ENCODE data around the gene SFI1. TPM values are rescaled to one million over a fixed set of nuclear protein-coding genes. Genes with fewer than 3 reads are reported as not detected.

SFI1 gene
- total RNA-seq, 2 donors from 2014 or later: 42.0 to 52.6 TPM

DNA sequence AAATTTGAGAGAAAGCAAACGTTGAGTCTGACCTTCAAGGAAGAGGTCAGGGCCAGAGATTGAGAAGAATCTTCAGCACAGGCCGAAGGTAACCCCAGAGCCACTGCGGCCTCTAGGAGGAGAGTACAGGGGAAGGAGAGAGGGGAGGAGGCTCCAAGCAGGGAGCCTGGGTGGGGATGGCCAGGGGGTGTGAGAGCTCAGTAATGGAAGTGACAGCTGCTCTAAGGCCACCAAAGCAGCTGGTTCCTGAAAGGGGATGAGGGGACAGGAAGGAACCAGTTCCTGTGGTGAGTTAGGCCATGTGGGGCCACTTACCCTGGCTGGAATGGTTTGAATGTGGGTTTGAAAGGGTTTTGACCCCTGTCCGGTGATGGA, 119.6 kb downstream of the SFI1 start:
- H3K27me3 Mint-ChIP-seq (ENCODE audit: insufficient read depth): no peaks in the 10 kb centered on the region
- H3K27me3 ChIP-seq (ENCODE audit: control insufficient read depth, insufficient read depth, low read length, poor library complexity, severe bottlenecking): no peaks in the 10 kb centered on the region
- TF ChIP-seq, protein P1, sequence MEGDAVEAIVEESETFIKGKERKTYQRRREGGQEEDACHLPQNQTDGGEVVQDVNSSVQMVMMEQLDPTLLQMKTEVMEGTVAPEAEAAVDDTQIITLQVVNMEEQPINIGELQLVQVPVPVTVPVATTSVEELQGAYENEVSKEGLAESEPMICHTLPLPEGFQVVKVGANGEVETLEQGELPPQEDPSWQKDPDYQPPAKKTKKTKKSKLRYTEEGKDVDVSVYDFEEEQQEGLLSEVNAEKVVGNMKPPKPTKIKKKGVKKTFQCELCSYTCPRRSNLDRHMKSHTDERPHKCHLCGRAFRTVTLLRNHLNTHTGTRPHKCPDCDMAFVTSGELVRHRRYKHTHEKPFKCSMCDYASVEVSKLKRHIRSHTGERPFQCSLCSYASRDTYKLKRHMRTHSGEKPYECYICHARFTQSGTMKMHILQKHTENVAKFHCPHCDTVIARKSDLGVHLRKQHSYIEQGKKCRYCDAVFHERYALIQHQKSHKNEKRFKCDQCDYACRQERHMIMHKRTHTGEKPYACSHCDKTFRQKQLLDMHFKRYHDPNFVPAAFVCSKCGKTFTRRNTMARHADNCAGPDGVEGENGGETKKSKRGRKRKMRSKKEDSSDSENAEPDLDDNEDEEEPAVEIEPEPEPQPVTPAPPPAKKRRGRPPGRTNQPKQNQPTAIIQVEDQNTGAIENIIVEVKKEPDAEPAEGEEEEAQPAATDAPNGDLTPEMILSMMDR (conservative IDR thresholded peaks at IDR 0.05): no peak
- H3K27ac Mint-ChIP-seq: peak overlapping the region; percentile 79
- H3K9me3 Mint-ChIP-seq: no peaks in the 10 kb centered on the region
- no peaks in the 10 kb centered on the region for H3K9me3 ChIP-seq (ENCODE audit: control insufficient read depth, low read length)
- no peak overlapping the region for H3K27ac ChIP-seq (ENCODE audit: low read depth, low read length)
- no peak overlapping the region for H3K4me3 Mint-ChIP-seq
- peaks cover 31% of the 10 kb centered on the region for H3K36me3 Mint-ChIP-seq (ENCODE audit: low read depth)
- H3K9ac ChIP-seq (ENCODE audit: extremely low read depth, low read length, poor library complexity, severe bottlenecking): no peak overlapping the region
- H3K4me1 ChIP-seq (ENCODE audit: control insufficient read depth, insufficient read depth, low read length): no peaks in the 10 kb centered on the region
- H3K4me3 ChIP-seq (ENCODE audit: low read length): no peak overlapping the region
- peaks cover 28% of the 10 kb centered on the region for H3K36me3 ChIP-seq (ENCODE audit: control insufficient read depth, insufficient read depth, low read length)
- DNase-seq: peak; percentile 41
- 88 to 90% methylated on average over 2 to 4 of the region's 4 CpGs for WGBS, 2 experiments (ENCODE audit: insufficient coverage in 1 of 2, insufficient read length in 1 of 2)
- no peaks in the 10 kb centered on the region for H3K4me1 Mint-ChIP-seq

DNA sequence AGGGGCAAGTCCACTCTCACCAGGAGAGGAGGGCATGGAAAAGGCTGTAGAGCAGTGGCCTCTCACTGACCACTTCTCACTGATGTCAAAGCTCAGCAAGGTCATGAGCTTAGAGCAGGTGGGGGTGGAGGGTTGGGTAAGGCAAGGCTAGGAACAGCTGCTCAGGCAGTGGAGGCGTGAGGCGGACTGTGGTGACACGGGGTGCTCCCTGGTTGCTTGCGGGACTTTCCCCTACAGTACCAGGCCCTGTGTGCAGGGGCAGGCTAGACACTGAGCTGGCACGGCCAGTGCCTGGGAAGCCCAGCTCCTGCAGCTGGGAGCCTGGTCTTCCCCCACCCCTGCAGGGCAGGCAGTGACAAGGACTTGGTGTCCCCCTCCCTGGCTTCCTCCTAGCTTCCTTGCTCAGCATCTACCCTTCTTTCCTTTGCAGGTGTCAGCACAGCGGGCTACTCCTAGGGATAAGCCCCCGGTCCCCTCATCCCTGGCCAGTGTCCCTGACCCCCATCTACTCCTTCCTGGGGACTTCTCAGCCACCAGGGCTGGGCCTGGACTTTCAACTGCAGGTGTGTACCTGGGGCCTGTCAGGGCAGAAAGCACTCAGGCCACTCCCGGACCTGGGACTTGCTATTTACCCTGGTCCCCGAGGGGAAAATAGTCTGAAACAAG, 120.1 kb downstream of the SFI1 start:
- Histone ChIP-seq H3K27ac (ENCODE audit: low read depth, low read length) (no peak overlapping the region), H3K4me3 (ENCODE audit: low read length) (no peak overlapping the region), H3K4me1 (ENCODE audit: control insufficient read depth, insufficient read depth, low read length) (no peaks in the 10 kb centered on the region), H3K9me3 (ENCODE audit: control insufficient read depth, low read length) (no peaks in the 10 kb centered on the region), H3K27me3 (ENCODE audit: control insufficient read depth, insufficient read depth, low read length, poor library complexity, severe bottlenecking) (no peaks in the 10 kb centered on the region), H3K9ac (ENCODE audit: extremely low read depth, low read length, poor library complexity, severe bottlenecking) (no peak overlapping the region), H3K36me3 (ENCODE audit: control insufficient read depth, insufficient read depth, low read length) (peaks cover 33% of the 10 kb centered on the region)
- TF ChIP-seq, protein P1 (conservative IDR thresholded peaks at IDR 0.05): no peak
- H3K27me3 Mint-ChIP-seq (ENCODE audit: insufficient read depth): no peaks in the 10 kb centered on the region
- no peak overlapping the region for H3K4me3 Mint-ChIP-seq
- peaks cover 33% of the 10 kb centered on the region for H3K36me3 Mint-ChIP-seq (ENCODE audit: low read depth)
- 94 to 98% methylated on average over 4 to 9 of the region's 9 CpGs for WGBS, 2 experiments (ENCODE audit: insufficient coverage in 1 of 2, insufficient read length in 1 of 2)
- DNase-seq: peak; percentile 46
- H3K4me1 Mint-ChIP-seq: no peaks in the 10 kb centered on the region
- H3K9me3 Mint-ChIP-seq: no peaks in the 10 kb centered on the region
- peak overlapping the region; percentile 5 for H3K27ac Mint-ChIP-seq

DNA sequence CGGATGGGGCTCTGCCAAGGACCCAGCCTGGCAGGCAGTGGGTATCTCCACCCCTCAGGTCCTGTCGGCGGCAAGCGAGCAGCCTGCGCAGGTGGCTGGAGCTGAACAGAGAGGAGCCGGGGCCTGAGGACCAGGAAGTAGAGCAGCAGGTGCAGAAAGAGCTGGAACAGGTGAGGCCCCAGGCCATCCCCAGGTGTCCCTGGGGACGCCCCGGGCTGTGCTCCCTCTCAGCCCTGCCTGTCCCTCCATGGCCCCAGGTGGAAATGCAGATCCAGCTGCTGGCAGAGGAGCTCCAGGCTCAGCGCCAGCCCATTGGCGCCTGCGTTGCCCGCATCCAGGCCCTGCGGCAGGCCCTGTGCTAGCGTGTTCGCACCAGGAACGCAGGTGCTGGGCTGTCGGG, 121.7 kb downstream of the SFI1 start:
- Mint-ChIP-seq H3K36me3 (ENCODE audit: low read depth) (peaks cover 31% of the 10 kb centered on the region), H3K27me3 (ENCODE audit: insufficient read depth) (no peaks in the 10 kb centered on the region), H3K4me1 (no peaks in the 10 kb centered on the region), H3K27ac (no peak overlapping the region), H3K9me3 (no peaks in the 10 kb centered on the region), H3K4me3 (no peak overlapping the region)
- H3K4me3 ChIP-seq (ENCODE audit: low read length): no peak overlapping the region
- WGBS, 2 experiments (ENCODE audit: insufficient coverage in 1 of 2, insufficient read length in 1 of 2): 95 to 97% methylated on average over 13 to 17 of the region's 17 CpGs
- no peaks in the 10 kb centered on the region for H3K9me3 ChIP-seq (ENCODE audit: control insufficient read depth, low read length)
- H3K27me3 ChIP-seq (ENCODE audit: control insufficient read depth, insufficient read depth, low read length, poor library complexity, severe bottlenecking): no peaks in the 10 kb centered on the region
- H3K4me1 ChIP-seq (ENCODE audit: control insufficient read depth, insufficient read depth, low read length): no peaks in the 10 kb centered on the region
- TF ChIP-seq, protein P1 (conservative IDR thresholded peaks at IDR 0.05): no peak
- peaks cover 37% of the 10 kb centered on the region for H3K36me3 ChIP-seq (ENCODE audit: control insufficient read depth, insufficient read depth, low read length)
- H3K27ac ChIP-seq (ENCODE audit: low read depth, low read length): no peak overlapping the region
- H3K9ac ChIP-seq (ENCODE audit: extremely low read depth, low read length, poor library complexity, severe bottlenecking): no peak overlapping the region
- peak; percentile 48 for DNase-seq
